Glutamatergic neuron (in vitro differentiated cells): ENCODE results near the gene PAK4. TPM values are rescaled to one million over a fixed set of nuclear protein-coding genes. Genes with fewer than 3 reads are reported as not detected.
A peak's percentile ranks its signal among the peaks of the same experiment; 100 is the strongest.

Experiments
- DNase-seq: peaks from one replicate; pipeline ENCODE4 v3.0.0; 2022
- H3K27ac Mint-ChIP-seq: one replicate; pipeline ENCODE4 v1.8.0; 2020; ENCODE audit warnings: mild to moderate bottlenecking, mixed read lengths, inconsistent platforms; ENCODE audit not compliant: unreplicated experiment
- H3K27me3 Mint-ChIP-seq: one replicate; pipeline ENCODE4 v1.8.0; 2020; ENCODE audit warnings: mild to moderate bottlenecking, moderate library complexity, mixed read lengths, inconsistent platforms; ENCODE audit not compliant: unreplicated experiment
- H3K36me3 Mint-ChIP-seq: one replicate; pipeline ENCODE4 v1.8.0; 2020; ENCODE audit warnings: mild to moderate bottlenecking, mixed read lengths, inconsistent platforms; ENCODE audit not compliant: unreplicated experiment
- H3K4me1 Mint-ChIP-seq: one replicate; pipeline ENCODE4 v1.8.0; 2020; ENCODE audit warnings: mild to moderate bottlenecking, low read depth, mixed read lengths, inconsistent platforms; ENCODE audit not compliant: unreplicated experiment
- H3K4me3 Mint-ChIP-seq: one replicate; pipeline ENCODE4 v1.8.0; 2020; ENCODE audit warnings: mild to moderate bottlenecking, mixed read lengths, inconsistent platforms; ENCODE audit not compliant: unreplicated experiment
- H3K9me3 Mint-ChIP-seq: one replicate; pipeline ENCODE4 v1.8.0; 2020; ENCODE audit warnings: mild to moderate bottlenecking, moderate library complexity, mixed read lengths, inconsistent platforms; ENCODE audit not compliant: unreplicated experiment
- CTCF ChIP-seq: fragments of 200-600 bp; sonication (generic); IDR thresholded peaks from one replicate; pipeline ENCODE4 v1.5.0; 2021; ENCODE audit not compliant: partially characterized antibody, unreplicated experiment
- total RNA-seq: library from RNA; stranded (reverse); fragmentation: NEBNext Ultra II Directional; extraction: Animal tissue kit (Norgen Biotek cat#: 25700); gene quantifications from one replicate; pipeline ENCODE4 v1.2.1, GENCODE V29; 2021; ENCODE audit not compliant: unreplicated experiment

PAK4 gene
- total RNA-seq, 1 donor from 2014 or later: 52.5 TPM

GRCh38 chr19:39183104-39183503 lies 57.5 kb downstream of the PAK4 start:
- Mint-ChIP-seq H3K27ac (no peak overlapping the region), H3K27me3 (peaks cover 4% of the 10 kb centered on the region)

GRCh38 chr19:39186391-39186790 lies 60.8 kb downstream of the PAK4 start:
- Mint-ChIP-seq H3K36me3 (no peaks in the 10 kb centered on the region), H3K27me3 (peaks cover 4% of the 10 kb centered on the region), H3K4me3 (no peak overlapping the region), H3K27ac (no peak overlapping the region), H3K4me1 (peaks cover 6% of the 10 kb centered on the region), H3K9me3 (no peaks in the 10 kb centered on the region)
- TF ChIP-seq CTCF: no peak
- DNase-seq: no peak

More at GRCh38 chr19:39183104-39183503, 57.5 kb downstream of the PAK4 start:
- no peak overlapping the region for H3K4me3 Mint-ChIP-seq
- no peak for DNase-seq
- TF ChIP-seq CTCF: no peak
- peaks cover 1% of the 10 kb centered on the region for H3K4me1 Mint-ChIP-seq
- H3K36me3 Mint-ChIP-seq: no peaks in the 10 kb centered on the region
- H3K9me3 Mint-ChIP-seq: peaks cover 4% of the 10 kb centered on the region

- Mint-ChIP-seq H3K9me3 (no peaks in the 10 kb centered on the region), H3K4me3 (no peak overlapping the region), H3K36me3 (no peaks in the 10 kb centered on the region), H3K27ac (no peak overlapping the region), H3K4me1 (peaks cover 6% of the 10 kb centered on the region), H3K27me3 (peaks cover 2% of the 10 kb centered on the region)
- DNase-seq: no peak
- peak; percentile 56 for TF ChIP-seq CTCF
These were observed 62.0 kb downstream of the PAK4 start for GRCh38 chr19:39187552-39187943.

GRCh38 chr19:39188960-39189359 lies 63.4 kb downstream of the PAK4 start:
- DNase-seq: no peak
- H3K27ac Mint-ChIP-seq: no peak overlapping the region
- H3K9me3 Mint-ChIP-seq: no peaks in the 10 kb centered on the region
- no peaks in the 10 kb centered on the region for H3K36me3 Mint-ChIP-seq
- H3K4me3 Mint-ChIP-seq: peak overlapping the region; percentile 49
- H3K27me3 Mint-ChIP-seq: peaks cover 4% of the 10 kb centered on the region
- no peak for TF ChIP-seq CTCF
- peaks cover 6% of the 10 kb centered on the region for H3K4me1 Mint-ChIP-seq

GRCh38 chr19:39190768-39191167 lies 65.2 kb downstream of the PAK4 start:
- H3K36me3 Mint-ChIP-seq: no peaks in the 10 kb centered on the region
- H3K27ac Mint-ChIP-seq: no peak overlapping the region

More at GRCh38 chr19:39190768-39191167, 65.2 kb downstream of the PAK4 start:
- TF ChIP-seq CTCF: no peak
- H3K9me3 Mint-ChIP-seq: peaks cover 6% of the 10 kb centered on the region
- no peak overlapping the region for H3K4me3 Mint-ChIP-seq
- peaks cover 5% of the 10 kb centered on the region for H3K4me1 Mint-ChIP-seq
- no peak for DNase-seq
- peaks cover 6% of the 10 kb centered on the region for H3K27me3 Mint-ChIP-seq
